Measurements from ENCODE around the gene CHST15. TPM values are rescaled to one million over a fixed set of nuclear protein-coding genes. Genes with fewer than 3 reads are reported as not detected.

CHST15 gene
- total RNA-seq, 2 experiments from 2014 or later, result 14.7 to 26.4 TPM

DNA sequence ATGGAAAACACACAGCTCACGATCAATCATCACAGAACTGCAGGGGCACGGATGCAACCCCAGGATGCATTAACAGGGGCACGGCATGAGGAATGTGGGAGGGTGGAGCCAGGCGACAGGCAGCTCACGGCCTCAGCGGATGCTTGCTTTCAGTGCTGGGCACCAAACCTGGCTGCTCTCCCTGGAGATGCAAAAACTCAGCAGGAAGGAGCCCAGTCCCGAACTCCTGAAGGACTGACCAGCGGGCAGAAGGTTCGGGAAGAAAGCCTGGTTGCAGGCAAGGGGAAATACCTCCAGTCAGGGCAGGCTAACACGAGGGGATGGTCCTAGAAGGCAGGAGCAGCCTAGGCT lies 66.8 kb downstream of the CHST15 start:
- no TSS peak for BruUV-seq (replicated peaks)
- TF ChIP-seq CTCF (conservative IDR thresholded peaks at IDR 0.05; ENCODE audit: low read length) (no peak), EZH2phosphoT487 (IDR thresholded peaks at IDR 0.05; ENCODE audit: borderline replicate concordance, low read depth, low read length) (no peak)
- Histone ChIP-seq H3K9me3 (ENCODE audit: low read length) (no peaks in the 10 kb centered on the region), H3K9me2 (ENCODE audit: insufficient read depth, low read length) (no peaks in the 10 kb centered on the region), H2AFZ (ENCODE audit: low read length) (no peak overlapping the region), H3K36me3 (ENCODE audit: insufficient read depth, low read length) (no peaks in the 10 kb centered on the region), H3K4me1 (ENCODE audit: insufficient read depth, low read length, poor library complexity, severe bottlenecking) (peaks cover 15% of the 10 kb centered on the region), H3K79me2 (ENCODE audit: insufficient read depth, low read depth, low read length) (no peaks in the 10 kb centered on the region), H4K20me1 (ENCODE audit: insufficient read depth, low read length) (no peaks in the 10 kb centered on the region), H3K4me2 (ENCODE audit: low read length) (no peak overlapping the region), H3K27ac (ENCODE audit: low read depth, low read length, poor library complexity, severe bottlenecking) (no peak overlapping the region), H3K4me3 (ENCODE audit: low read depth, low read length, poor library complexity, severe bottlenecking) (no peak overlapping the region)
- DNase-seq (ENCODE audit: low spot score), result no peak
- intact Hi-C loops (cut with micrococcal nuclease; ENCODE audit: unreplicated experiment), result no loop called here
- ChIA-PET CTCF (ENCODE audit: unreplicated experiment) (no interaction called here), POLR2A (no interaction called here)

DNA sequence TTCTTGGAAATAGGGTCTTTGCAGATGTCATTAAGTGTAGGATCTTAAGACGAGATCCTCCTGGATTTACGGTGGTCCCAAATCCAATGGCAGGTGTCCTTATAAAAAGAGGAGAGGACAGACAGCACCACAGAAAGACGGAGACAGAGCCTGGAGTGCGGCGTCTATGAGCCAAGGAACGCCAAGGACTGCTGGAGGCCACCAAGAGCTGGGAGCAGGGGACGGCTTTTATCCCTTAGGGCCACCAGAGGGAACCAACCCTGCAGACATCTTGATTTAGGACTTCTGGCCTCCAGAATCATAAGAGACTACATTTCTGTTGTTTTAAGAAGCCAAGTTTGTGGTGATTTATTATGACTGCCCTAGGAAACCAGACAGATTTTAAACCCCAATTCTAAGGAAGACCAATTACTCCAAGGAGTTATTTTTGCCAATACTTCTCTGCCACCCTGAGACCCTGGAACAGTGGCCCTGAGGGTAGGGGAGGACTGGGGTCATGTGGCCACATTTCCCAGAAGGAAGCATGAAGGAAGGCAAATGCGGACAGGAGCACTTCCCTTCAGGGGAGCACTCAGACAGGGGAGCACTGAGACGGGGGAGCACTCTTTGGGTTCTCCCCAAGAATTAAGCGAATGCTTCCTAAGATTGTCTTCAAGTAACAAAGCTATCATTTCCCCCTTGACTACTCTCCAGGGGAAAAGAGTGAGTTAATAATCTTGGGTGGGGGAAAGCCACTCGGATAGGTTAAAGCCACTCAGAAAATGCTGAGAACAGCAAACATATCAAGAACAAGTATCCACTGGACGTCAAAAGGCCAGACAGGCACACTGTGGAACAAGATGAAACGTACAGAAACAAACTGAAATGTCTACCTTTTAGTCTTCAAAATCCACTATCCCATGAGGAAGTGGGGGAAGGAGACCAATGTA lies 67.5 kb downstream of the CHST15 start:
- Histone ChIP-seq H4K20me1 (ENCODE audit: insufficient read depth, low read length) (no peaks in the 10 kb centered on the region), H2AFZ (ENCODE audit: low read length) (peak overlapping the region; percentile 38; the same call in 1 of the 2 replicates), H3K4me2 (ENCODE audit: low read length) (peak overlapping the region; percentile 25; the same call in 1 of the 2 replicates), H3K36me3 (ENCODE audit: insufficient read depth, low read length) (peaks cover 3% of the 10 kb centered on the region; the same call in 1 of the 2 replicates), H3K79me2 (ENCODE audit: insufficient read depth, low read depth, low read length) (no peaks in the 10 kb centered on the region), H3K4me1 (ENCODE audit: insufficient read depth, low read length, poor library complexity, severe bottlenecking) (peaks cover 15% of the 10 kb centered on the region), H3K9me2 (ENCODE audit: insufficient read depth, low read length) (no peaks in the 10 kb centered on the region), H3K4me3 (ENCODE audit: low read depth, low read length, poor library complexity, severe bottlenecking) (no peak overlapping the region), H3K9me3 (ENCODE audit: low read length) (no peaks in the 10 kb centered on the region), H3K27ac (ENCODE audit: low read depth, low read length, poor library complexity, severe bottlenecking) (no peak overlapping the region)
- no TSS peak for BruUV-seq (replicated peaks)
- intact Hi-C loops (cut with micrococcal nuclease; ENCODE audit: unreplicated experiment), result no loop called here
- ChIA-PET POLR2A (no interaction called here), CTCF (ENCODE audit: unreplicated experiment) (no interaction called here)
- no peak for TF ChIP-seq EZH2phosphoT487 (IDR thresholded peaks at IDR 0.05; ENCODE audit: borderline replicate concordance, low read depth, low read length)
- peak; percentile 74 for TF ChIP-seq CTCF (conservative IDR thresholded peaks at IDR 0.05; ENCODE audit: low read length)
- peak; percentile 75 for DNase-seq (ENCODE audit: low spot score)

GRCh38 chr10:124025152-124025551 lies 68.2 kb downstream of the CHST15 start:
- no peaks in the 10 kb centered on the region for H3K9me3 ChIP-seq (ENCODE audit: low read length)
- no peak overlapping the region for H3K4me3 ChIP-seq (ENCODE audit: low read depth, low read length, poor library complexity, severe bottlenecking)
- H3K4me2 ChIP-seq (ENCODE audit: low read length), result peak overlapping the region; percentile 25; the same call in 1 of the 2 replicates
- no peaks in the 10 kb centered on the region for H3K9me2 ChIP-seq (ENCODE audit: insufficient read depth, low read length)
- peak overlapping the region; percentile 38; the same call in 1 of the 2 replicates for H2AFZ ChIP-seq (ENCODE audit: low read length)
- H4K20me1 ChIP-seq (ENCODE audit: insufficient read depth, low read length), result no peaks in the 10 kb centered on the region
- no peaks in the 10 kb centered on the region for H3K79me2 ChIP-seq (ENCODE audit: insufficient read depth, low read depth, low read length)
- peaks cover 11% of the 10 kb centered on the region for H3K36me3 ChIP-seq (ENCODE audit: insufficient read depth, low read length)
- CTCF ChIA-PET (ENCODE audit: unreplicated experiment), result no interaction called here
- TF ChIP-seq EZH2phosphoT487 (IDR thresholded peaks at IDR 0.05; ENCODE audit: borderline replicate concordance, low read depth, low read length), result no peak
- no peak for TF ChIP-seq CTCF (conservative IDR thresholded peaks at IDR 0.05; ENCODE audit: low read length)
- H3K27ac ChIP-seq (ENCODE audit: low read depth, low read length, poor library complexity, severe bottlenecking), result no peak overlapping the region
- peaks cover 15% of the 10 kb centered on the region for H3K4me1 ChIP-seq (ENCODE audit: insufficient read depth, low read length, poor library complexity, severe bottlenecking)
- intact Hi-C loops (cut with micrococcal nuclease; ENCODE audit: unreplicated experiment), result no loop called here
- POLR2A ChIA-PET, result no interaction called here
- no TSS peak for BruUV-seq (replicated peaks)
- peak; percentile 51 for DNase-seq (ENCODE audit: low spot score)
